NCI-H2196 treated with DMSO at 0.1 percent for 48 hours (cell line): ENCODE data around the gene AHNAK2.
A peak's percentile ranks its signal among the peaks of the same experiment; 100 is the strongest.
"Not testable (repeated sequence)": the region's sequence is repeated elsewhere in the genome, so short reads cannot be mapped to it uniquely, and the experiment has no call there.

Source experiments
- DNase-seq: peaks from one replicate; lab custom pipeline; 2025; ENCODE audit not compliant: unreplicated experiment; lab: John Stamatoyannopoulos, UW

The AHNAK2 gene

DNA sequence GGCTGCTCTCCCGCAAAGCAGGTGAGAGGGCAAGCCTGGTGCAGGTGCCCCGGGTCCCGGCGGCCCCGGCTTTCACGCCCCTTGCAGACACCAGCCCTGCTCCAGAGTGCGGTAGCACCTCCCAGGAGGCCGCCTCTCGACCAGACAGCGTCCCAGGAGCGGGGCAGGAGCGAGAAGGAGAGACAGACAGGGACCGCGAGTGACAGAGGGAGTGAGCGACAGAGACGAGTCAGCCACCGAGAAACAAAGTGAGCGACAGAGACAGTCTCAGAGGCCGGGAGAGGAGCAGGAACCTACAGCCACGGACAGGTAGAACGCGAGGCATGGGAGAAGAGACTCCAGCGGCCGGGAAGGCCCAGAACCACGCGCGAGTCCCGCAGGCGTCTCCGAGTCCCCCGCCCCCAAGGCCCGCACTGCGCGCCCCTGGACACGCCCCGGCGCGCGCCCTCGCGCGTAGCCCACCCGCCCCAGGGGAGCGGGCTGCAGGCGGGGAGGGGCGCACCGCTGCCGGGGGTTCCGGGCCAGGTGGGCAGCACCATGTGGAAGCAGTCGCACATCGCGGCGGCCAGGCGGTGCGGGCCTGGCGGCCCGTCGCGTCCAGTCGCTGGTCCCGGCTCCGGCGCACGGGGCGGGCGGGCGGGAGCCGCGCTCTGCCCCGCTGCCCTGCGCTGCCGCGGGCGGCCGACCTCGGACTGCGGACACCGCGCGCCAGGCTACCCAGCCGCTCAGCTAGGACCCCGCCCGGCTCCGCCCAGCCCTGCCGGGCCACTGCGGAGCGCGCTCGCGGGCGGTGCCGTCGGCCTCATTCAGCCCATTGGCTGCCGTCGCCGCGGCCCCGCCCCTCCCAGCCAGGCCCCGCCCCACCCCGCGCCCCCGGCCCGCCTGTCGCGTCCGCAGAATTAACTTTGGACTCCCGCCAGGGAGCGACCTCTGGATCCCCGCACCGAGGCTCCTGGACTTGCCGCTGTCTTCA, at the start of gene AHNAK2:
Gene AHNAK2, minus strand, starts transcription at position 694 of the 973 bp plus-strand sequence. Its CDS starts 137 bp downstream, at position 557.
- DNase-seq: peak; percentile 38

DNA sequence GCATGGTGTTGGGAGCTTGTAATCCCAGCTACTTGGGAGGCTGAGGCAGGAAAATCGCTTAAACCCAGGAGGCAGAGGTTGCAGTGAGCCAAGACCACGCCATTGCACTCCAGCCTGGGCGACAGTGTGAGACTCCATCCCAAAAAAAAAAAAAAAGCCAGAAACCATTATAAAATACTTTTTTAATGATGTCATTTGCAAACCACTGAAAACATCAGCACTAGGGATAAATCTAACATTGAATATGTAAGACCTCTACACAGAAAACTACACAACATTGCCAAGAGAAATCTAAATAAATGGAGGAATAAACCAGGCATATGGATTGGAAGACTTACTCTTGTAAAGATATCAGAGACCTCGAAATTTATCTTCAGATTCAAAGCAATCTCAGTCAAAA, 49.5 kb upstream of the AHNAK2 start:
- DNase-seq: not testable (repeated sequence)

DNA sequence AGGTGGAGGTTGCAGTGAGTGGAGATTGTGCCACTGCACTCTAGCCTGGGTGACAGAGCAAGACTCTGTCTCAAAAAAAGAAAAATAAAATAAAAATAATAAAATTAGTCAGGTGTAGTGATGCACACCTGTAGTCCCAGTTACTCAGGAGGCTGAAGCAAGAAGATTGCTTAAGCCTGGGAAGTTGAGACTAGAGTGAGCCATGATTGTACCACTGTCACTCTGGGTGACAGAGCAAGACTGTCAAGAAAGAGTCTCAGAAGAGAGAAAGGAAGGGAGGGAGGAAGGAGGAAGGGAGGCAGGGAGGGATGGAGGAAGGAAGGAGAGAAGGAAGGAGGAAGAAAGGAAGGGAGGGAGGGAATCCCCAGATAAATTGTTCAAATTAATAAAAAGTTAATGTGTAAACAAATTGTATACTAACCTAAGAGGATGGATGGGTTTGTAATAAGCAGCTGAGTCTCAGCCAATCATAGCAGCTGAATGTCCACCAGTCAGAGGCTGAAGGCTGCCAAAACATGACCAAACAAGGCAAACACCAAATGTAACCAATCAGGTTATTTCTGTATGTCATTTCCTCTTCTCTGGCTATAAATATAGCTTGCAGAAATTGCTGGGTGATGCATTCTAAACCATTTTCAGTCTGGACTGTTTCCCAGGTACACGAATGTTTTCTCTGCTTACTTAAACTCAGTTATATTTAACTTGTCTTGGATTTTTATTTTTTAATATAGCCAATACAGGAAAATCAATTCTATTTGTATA, 48.8 kb upstream of the AHNAK2 start:
- no peak for DNase-seq

DNA sequence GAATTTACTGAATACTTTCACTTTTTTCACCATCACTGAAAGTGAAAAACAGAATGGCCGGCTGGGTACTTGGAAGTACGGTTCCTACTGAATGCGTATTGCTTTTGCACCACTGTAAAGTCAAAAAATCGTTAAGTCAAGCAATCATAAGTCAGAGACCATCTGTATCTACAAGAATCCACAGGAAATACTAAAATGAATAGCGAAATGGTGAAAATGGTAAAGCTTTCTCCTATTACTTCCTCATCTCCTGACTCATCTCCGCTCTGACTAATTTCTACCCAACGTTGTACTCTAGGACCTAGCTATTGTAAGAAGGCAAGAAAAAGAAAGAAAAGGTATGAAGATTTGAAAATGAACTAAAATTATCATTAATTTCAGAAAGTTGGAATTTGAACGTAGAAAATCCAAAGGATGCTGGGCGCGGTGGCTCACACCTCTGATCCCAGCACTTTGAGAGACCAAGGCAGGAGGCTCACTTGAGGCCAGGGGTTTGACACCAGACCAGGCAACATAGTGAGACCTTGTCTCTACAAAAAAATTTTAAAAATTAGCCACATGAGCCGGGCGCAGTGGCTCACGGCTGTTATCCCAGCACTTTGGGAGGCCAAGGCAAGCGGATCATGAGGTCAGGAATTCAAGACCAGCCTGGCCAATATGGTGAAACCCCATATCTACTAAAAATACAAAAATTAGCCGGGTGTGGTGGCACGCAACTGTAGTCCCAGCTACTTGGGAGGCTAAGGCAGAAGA, 48.0 kb upstream of the AHNAK2 start:
- DNase-seq: no peak

DNA sequence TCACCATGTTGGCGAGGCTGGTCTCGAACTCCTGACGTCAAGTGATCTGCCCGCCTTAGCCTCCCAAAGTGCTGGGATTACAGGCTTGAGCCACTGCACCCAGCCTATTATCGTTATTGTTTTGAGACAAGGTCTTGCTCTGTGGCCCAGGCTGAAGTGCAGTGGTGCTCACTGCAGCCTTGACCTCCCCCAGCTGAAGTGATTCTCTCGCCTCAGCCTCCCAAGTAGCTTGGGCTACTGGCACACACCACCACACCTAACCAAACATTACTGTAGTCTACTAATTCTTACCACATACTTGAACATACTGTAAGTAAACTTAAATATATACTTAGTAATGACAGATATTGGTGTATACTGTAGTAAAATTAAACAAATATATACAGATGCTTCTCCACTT, 47.3 kb upstream of the AHNAK2 start:
- no peak for DNase-seq

DNA sequence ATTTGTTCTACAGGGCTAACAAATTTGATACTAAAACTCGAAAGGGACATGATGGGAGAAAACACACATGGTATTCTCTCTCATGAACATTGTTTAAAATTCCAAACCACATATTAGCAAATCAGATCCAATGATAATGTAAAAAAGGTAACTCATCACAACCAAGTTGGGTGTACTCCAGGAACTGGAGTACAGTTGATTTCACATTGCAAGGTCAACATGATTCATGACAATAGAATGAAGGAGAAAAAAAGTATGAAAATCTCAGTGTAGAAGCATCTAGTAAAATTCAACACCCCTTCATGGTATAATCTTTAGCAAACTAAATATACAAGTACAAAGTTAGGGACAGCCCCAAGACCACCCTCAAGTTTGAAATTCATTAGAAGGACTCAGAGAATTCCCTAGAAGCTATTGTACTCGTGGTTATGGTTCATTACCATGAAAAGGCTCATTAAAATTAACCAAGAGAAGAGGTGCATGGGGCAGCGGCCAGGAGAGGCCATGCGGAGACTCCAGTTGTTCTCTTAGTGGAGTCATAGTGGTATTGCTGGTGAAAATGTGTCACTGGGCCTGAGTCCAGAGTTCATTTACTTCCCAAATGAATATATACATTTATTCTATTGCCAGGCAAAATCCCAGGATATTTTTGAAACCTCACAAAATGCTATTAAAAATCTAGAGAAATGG, 45.8 kb upstream of the AHNAK2 start:
- no peak for DNase-seq

DNA sequence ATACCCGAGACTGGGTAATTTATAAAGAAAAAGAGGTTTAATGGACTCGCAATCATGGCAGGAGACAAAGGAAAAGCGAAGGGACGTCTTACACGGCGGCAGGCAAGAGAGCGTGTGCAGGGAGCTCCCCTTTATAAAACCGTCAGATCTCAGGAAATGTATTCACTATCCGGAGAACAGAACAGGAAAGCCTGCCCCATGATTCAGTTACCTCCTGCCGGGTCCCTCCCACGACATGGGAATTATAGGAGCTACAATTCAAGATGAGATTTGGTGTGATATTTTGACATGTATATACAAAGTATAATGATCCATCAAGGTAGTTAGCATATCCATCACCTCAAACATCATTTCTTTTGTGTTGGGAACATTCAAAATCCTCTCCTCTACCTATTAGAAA, 45.0 kb upstream of the AHNAK2 start:
- DNase-seq: no peak

DNA sequence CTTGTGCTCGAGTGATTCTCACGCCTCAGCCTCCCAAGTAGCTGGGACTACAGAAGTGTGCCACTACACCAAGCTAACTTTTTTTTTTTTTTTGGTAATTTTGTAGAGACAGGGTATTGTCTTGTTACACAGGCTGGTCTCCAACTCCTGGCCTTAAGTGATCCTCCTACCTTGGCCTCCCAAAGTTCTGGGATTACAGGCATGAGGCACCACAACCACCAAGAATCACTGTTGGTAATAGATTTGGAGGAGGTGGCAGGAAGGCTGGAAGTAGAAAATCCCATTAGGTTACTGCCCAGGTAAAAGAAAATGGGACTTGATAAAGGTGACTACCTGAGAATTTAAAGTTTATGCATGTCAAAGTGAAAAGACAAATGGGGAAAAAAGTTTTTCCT, 44.1 kb upstream of the AHNAK2 start:
- DNase-seq: no peak

- DNase-seq: no peak
Measured at GRCh38 chr14:105021656-105022275, 43.6 kb upstream of the AHNAK2 start.

GRCh38 chr14:105020815-105021655, 42.9 kb upstream of the AHNAK2 start, which contains the start of gene CDCA4:
Gene CDCA4, minus strand, starts transcription at chr14:105021083. Its CDS starts 9,154 bp downstream, at chr14:105011929.
- peak; percentile 65 for DNase-seq

DNA sequence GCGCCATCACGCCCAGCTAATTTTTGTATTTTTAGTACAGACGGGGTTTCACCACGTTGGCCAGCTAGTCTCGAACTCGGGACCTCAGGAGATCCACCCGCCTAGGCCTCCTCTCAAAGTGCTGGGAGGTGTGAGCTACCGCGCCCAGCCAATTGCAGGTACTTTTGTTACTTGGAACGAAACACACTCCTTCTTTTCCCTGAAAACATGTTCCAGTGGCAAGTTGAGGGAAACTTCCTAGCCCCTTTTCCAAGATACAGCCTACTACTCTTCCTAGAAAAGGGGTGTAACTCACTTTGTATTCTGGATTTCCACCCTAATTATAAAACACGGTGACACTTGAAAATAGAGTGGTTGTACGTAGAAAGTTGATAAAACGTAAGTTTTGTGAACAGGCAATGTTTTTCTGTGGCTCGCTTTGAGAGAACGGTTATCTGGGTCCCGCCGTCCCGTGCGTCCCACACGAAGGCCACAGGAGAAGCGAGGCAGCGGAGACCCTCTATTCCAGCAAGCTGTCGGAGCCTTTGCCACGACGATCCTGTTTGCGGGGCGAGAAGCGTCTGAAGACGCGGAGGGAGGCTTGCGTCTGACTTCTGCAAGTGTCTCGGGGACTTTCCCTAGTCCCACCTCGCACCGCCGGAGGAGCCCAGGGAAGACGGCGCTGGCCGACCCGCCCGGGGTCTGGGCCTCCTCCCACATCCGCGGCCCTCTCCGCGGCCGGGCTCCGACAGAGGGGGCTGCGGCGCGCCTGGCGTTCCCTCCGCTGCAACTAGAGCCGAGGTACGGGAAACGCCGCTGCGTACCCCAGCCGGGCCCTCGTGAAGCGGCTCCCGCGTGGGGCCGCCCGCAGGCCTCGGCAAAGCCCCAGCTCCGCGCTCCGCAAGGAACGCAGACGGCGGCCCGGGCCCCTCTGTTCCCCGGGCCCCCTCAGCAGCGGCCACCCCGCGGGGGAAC, 42.0 kb upstream of the AHNAK2 start:
- no peak for DNase-seq

DNA sequence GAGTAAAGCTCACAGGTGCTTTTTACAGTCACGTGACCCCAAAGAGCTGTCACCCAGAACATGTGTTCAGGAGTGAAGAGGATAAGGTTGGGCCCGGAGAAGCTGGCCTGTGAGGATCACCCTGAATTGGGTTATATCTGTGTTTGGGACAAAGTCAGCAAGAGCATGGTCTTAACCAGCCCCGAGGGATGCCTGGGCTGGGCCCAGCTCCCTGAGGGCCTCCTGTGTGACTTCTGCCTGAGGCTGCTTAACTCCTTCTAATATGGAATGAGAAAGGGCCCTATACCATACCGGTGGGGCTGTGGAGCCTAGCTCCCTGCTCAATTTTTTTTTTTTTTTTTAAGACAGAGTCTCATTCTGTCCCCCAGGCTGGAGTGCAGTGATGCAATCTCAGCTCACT, 40.2 kb upstream of the AHNAK2 start:
- no peak for DNase-seq

- no peak for DNase-seq
Measured at GRCh38 chr14:105015905-105016304, 37.7 kb upstream of the AHNAK2 start.

DNA sequence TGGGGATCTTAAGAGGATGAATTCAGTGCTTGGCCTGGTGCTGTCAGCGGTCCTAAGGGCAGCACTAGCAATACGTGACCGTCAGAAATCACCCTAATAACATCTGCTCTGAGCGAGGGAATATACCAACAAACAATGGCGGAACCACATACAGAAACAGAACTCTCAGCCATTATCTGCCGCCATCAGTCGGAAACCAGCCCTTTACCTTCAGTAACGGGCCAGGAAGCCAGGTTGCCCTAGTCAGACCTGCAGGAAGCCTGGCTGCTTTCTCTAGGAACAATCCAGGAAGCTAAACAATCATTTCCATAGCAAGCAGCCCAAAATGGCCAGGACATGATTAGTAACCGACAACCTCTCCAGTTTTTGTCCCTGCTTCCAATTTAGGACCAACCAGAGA, 37.1 kb upstream of the AHNAK2 start:
- no peak for DNase-seq

DNA sequence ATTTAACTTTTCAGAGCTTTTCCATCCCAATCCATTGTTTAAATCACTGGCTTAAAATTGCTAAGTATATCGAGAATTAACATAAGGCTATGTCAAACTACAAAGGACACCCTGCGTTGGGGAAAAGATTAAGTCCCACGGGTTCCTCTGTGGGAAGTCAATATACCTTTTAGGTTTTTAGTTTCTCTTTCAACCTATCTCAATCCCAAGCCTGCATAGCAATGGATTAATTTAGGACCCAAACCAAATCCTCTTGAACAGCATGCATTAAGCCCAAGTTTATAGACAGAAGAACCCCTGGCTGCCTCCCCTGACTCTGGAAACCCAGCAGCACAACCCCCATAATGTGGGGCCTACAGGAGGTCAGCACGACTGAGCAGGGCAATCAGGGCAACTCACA, 36.5 kb upstream of the AHNAK2 start:
- DNase-seq: no peak

DNA sequence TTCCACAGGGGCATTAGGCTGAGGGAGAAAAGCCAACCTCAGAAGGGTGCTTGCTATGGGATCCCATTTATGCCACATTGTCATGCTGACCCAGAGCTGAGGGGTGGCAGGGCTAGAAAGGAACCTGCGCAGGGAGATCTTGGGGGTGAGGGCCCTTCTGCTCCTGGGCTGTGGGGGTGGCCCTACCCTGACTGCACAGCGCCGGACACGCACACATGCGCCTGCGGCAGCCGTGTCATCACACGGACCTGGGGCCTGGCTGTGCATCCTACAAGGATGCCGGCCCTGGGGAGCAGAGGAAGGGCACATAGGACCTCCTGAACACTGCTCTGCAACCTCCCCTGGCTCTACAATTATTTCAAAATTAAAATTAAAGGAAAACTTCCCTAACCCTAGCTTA, 35.9 kb upstream of the AHNAK2 start:
- DNase-seq: no peak

DNA sequence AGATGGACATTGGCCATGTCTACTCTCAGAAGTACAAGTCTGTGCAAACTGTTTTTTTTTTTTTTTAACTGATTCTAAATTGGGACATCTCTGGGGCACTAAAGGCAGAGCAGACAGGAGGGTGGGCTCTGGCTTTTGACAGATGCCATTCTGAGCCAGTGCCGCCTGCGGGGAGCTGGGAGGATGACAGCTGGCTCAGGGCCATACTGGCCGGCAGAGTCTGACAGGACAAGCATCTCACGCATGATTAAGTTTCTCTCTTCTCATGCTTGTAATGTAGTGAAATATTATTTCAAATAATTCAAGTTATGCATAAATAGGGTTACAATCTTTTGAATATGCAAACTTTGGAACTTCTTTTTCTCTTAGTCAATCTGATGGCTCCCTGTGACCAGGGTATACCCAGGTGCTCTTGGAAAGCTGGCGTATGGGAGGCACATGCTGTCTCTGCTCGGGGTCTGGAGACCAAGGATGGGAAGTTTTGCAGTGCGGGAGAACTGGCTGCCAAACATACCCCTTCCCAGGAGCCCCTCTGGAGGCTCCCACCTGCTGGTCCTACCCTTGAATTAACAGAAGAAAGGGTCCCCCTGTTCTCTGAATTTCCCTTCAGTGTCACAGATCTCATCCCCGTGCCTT, 35.1 kb upstream of the AHNAK2 start:
- DNase-seq: no peak
